Frontal cortex (tissue), 4 donors: ENCODE measurements around the gene FHOD1. TPM values are rescaled to one million over a fixed set of nuclear protein-coding genes. Genes with fewer than 3 reads are reported as not detected.
A peak's percentile ranks its signal among the peaks of the same experiment; 100 is the strongest.

ENCODE experiments used
- DNase-seq, 2 donors: peaks; one replicate each; pipeline ENCODE4 v3.0.0; 2012; ENCODE audit warnings: low spot score in 2 of 2
- FAIRE-seq: peaks from 2 replicates; lab custom pipeline; 2012; peaks lifted over from hg19 to GRCh38; lab: Jason Lieb, UNC
- small RNA-seq: library from RNA; depleted of rRNA; stranded (forward); fragments of <200 nt; gene quantifications from one replicate; pipeline ENCODE3, GENCODE V24; 2014
- total RNA-seq: library from RNA; depleted of rRNA; stranded (reverse); fragments of >200 nt; gene quantifications from one replicate; pipeline ENCODE4 v1.2.3, GENCODE V29; 2014
- donor health status: control.
- donor health status: control.
- donor health status: control.

The FHOD1 gene
- total RNA-seq, 1 donor from 2014 or later = 1.6 TPM

DNA sequence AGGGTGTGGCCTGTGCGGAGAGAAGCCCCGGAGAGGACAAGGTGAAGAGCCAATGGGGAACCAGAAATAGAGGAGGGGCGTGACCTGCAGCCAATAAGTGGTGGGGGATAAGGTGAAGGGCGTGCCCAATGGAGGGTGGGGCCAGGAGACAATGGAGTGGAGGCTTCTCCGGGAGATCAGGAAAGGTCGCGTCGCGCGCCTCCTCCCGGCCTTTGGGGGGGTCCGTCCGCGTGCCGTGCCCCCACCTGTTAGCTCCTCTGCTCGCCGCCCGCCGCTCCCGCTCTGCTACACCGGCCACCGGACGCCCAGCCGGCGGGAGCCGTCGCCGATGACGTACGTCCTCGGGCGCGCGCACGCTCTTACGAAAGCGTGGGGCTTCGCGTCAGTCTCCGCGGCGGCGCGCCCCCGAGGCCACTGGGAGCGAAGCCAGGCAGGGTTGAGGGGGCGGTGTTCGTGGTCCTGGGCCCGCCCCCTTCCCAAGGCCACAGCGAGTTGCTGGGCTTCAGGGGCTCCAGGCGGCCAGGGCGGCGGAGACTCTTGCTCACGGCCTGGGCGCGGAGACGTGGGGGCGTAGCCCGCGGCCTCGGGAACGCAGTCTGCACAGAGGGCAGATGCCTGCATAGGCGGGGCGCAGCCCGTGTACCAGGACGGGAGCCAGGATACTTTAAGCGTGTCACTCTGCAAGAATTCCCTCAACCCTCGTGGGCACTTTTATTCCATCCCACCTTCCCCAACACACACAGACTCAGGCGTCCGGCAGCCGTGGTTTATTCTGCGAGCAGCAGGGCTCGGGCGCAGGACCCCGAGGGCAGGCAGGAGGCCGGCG, 63.4 kb downstream of the FHOD1 start, which contains the start of gene MATCAP1:
Gene MATCAP1, minus strand, starts transcription at position 337 of the 826 bp plus-strand sequence. CDS start 3,353 bp downstream, outside the sequence.
- peak; percentile 75 for FAIRE-seq
- peak; percentile 98 to 99 for DNase-seq

DNA sequence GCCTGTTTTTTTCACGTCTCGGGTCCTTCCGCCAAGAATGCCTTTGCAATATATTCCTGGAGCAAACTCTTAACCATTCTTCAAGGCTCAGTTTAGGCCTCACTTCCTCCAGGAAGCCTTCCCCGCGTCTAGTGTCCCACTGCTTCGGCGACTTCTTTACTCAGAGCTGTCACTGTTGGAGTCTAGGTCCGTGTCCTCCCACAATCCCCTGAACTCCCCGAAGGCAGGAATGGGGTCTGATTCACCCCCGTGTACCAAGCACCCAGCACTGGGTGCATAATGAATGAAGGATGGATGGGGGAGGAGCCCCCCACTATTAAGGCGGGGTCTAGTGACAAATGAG, 64.0 kb downstream of the FHOD1 start:
- FAIRE-seq (no peak), DNase-seq (no peak)

DNA sequence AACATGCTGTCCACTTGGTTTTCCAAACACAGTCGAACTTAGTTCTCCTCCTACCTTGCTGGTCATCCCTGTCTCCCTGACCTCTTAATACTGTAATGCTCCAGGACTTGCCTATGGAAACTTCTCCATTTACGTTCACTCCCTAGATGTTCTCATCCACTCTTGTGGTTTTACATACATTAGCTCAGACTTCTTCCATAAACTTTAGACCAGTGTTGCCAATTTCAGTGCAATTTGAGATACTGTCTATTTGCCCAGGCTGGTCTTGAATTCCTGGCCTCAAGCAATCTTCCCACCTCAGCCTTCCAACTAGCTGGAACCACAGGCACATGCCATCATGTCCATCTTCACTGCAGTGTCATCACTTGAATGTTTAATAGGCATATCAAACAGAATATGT, 65.0 kb downstream of the FHOD1 start:
- no peak for DNase-seq
- FAIRE-seq = no peak

DNA sequence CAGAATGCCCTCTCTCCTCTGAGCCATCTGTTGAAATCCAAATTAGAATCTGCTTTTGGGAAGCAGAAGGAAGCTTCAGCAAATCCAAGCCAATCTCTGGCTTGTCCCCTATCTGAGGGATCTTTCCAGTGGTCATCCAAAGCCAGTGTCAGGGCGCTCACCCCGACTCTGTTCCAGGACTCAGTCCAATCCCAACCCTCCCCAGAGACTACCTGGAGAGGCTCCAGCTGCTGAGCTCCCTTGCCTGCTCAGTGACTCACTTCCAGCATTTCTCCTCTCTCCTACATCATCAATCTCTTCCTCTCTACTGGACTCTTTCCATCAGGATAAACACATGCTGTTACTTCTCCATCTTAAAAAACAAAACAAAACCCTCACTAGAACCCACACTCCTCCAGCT, 65.9 kb downstream of the FHOD1 start:
- no peak for DNase-seq
- FAIRE-seq = no peak

DNA sequence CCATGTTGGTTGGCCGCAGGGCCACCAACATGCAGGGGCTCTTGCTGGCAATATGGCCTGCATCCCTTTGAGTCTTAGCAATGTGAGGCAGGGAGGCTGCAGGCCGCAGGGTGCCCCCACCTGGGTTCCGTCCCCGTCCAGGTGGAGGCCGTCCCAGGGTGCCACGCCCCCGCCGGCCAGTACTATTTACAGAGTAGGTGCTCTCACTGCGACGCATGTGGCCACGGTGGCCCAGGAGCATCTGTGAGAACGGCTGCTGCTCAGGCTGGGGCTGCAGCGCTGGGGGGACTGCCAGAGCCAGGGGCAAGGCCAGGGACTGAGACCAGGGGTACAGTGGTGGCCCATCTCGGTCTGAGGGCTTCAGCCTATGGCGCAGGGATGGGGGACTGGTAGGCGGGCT, 67.1 kb downstream of the FHOD1 start:
- no peak for FAIRE-seq
- DNase-seq = no peak

DNA sequence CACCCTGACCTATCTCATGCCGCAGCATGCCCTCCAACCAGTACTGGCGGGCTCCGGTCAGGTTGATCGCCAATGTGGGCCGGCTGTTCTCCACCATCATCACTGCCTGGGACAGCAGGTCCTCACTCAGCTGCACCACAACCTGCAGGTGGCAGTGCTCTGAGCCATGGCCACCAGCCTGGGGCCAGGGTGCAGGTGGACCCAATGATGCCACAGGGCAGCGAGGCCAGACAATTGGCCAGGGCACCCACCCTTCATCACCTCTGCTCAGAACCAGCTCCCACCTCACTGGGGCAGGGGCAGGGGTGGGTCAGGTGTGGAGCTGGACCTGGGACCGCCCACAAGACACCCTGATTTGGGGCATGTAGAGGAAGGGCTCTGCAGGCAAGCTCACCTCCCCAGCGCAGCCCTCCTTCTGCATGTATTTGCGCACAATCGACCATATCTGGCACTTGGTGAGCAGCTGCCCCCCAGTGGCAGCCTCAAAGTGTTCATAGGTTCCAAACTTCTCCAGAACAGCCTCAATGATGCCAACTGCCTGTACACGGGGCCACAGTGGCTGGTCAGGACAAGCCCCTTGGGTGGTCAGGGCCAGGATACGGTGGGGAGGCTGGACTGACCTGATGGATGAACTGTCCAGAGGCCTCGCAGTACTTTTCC, 67.7 kb downstream of the FHOD1 start:
- no peak for DNase-seq
- no peak for FAIRE-seq

Small RNA genes lying within 50 kb of the gene (small RNA-seq; reads per million reads assigned to genes)
- 12.0 reads per million, percentile 96 among the genes with 10 or more reads in this experiment for gene MIR328

Other genes with a start within 250 kb of the FHOD1 start
- gene CBFB, start 218.3 kb downstream of the FHOD1 start, total RNA-seq = 55.0 TPM
- 17.1 TPM for gene PHAF1, start 137.5 kb downstream of the FHOD1 start, total RNA-seq
- 1.2 TPM for gene B3GNT9, start 96.5 kb downstream of the FHOD1 start, total RNA-seq
- gene TRADD, start 87.6 kb downstream of the FHOD1 start, total RNA-seq = 0.82 TPM
- 0.82 TPM for gene FBXL8, start 87.5 kb downstream of the FHOD1 start, total RNA-seq
- gene HSF4, start 82.7 kb downstream of the FHOD1 start, total RNA-seq = 3.7 TPM
- 3.7 TPM for gene NOL3, start 76.9 kb downstream of the FHOD1 start, total RNA-seq
- gene MATCAP1, start 63.5 kb downstream of the FHOD1 start, total RNA-seq = 52.2 TPM
- gene EXOC3L1, start 57.3 kb downstream of the FHOD1 start, total RNA-seq = 1.2 TPM
- 19.6 TPM for gene E2F4, start 55.3 kb downstream of the FHOD1 start, total RNA-seq
- gene ELMO3, start 48.4 kb downstream of the FHOD1 start, total RNA-seq = 0.41 TPM
- gene TMEM208, start 20.4 kb downstream of the FHOD1 start, total RNA-seq = 21.2 TPM
- 0.41 TPM for gene SLC9A5, start 1.5 kb upstream of the FHOD1 start, total RNA-seq
- gene PLEKHG4, start 32.1 kb upstream of the FHOD1 start, total RNA-seq = 2.9 TPM
- gene KCTD19, start 79.3 kb upstream of the FHOD1 start, total RNA-seq = under 0.01 TPM
- gene LRRC36, start 79.3 kb upstream of the FHOD1 start, total RNA-seq = 2.4 TPM
- gene TPPP3, start 146.0 kb upstream of the FHOD1 start, total RNA-seq = 2.0 TPM
- 1.2 TPM for gene ZDHHC1, start 169.0 kb upstream of the FHOD1 start, total RNA-seq
- gene HSD11B2, start 183.6 kb upstream of the FHOD1 start, total RNA-seq = 0.41 TPM
- 78.7 TPM for gene ATP6V0D1, start 233.7 kb upstream of the FHOD1 start, total RNA-seq
- gene AGRP, start 236.1 kb upstream of the FHOD1 start, total RNA-seq = not detected